GM10847 (cell line): ENCODE measurements around the gene RAB15.

ENCODE experiments used
- POLR2A ChIP-seq: IDR thresholded peaks from 2 replicates; pipeline ENCODE4 v1.6.1; 2011; ENCODE audit not compliant: insufficient read length; ENCODE audit errors: extremely low read depth

RAB15 gene

DNA sequence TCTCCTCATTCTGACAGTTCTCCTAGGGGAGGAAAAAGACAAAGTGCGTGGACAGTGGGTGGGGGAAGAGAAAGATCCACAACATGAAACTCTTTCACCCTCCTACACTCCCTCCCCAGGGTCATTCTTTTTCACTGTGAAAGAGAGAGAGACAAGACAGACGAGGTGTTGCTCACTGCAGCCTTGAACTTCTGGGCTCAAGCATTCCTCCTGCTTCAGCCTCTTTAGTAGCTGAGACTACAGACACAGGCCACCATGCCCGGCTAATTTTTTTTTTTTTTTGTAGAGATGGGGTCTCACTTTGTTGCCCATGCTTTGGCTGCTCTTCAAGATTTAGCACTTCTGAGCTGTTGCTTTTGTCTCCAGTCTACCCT lies 32.3 kb downstream of the RAB15 start:
- TF ChIP-seq POLR2A, result no peak

DNA sequence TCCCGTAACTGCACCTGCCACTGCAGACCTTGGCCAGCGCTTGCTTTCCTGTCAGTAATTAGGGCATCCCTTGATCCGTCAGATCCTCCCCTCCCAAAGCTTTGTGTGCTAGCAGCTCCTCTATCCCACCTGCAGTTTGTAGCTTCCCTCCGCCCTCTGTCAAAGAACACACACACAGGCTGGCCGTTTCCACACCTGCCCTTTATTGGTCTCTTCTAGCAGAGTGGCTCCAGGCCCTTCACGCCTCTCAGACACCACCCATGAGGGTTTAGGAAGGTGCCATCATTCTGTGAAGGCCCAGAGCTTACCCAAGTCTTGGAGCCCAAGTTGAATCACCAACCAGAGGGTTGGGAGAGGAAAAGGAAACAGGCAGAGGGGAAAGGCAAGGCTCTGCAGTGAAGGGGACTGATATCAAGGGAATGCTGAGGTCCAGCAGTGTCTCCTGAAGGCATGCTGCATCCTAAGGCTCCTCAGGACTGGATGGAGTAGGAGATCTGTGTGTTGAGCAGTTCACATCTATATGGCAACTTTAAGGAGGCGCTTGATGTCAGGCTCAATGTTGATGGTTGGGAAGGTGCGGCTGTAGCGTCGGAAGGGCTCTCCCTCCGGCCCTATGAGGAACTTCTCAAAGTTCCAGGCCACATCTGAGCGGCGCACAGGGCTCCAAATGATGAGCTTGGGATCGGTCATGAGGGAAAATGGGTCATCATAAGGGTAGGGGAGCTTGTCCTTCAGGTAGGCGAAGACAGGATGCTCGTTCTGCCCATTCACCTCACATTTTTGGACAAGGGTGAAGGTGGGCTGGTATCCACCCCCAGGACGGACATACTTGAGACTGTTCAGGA lies 32.9 kb downstream of the RAB15 start:
- no peak for TF ChIP-seq POLR2A

DNA sequence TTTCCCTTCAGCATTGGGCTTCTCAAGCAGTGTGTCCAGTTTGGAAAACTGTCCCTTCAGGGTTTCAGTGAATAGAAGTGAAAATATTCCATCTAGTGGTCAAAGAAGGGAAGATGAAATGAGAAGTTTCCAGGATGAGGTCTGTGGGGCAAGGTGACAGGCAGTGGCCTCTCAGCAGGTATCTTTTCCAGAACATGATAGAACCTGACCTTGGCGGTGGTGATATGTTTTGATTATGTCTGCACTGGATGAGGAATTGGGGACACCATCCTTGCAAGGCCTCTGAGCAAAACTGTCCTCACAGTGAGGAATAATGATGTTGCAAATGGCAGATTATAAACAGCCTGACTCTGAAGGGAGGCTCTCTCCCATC lies 34.3 kb downstream of the RAB15 start:
- no peak for TF ChIP-seq POLR2A

DNA sequence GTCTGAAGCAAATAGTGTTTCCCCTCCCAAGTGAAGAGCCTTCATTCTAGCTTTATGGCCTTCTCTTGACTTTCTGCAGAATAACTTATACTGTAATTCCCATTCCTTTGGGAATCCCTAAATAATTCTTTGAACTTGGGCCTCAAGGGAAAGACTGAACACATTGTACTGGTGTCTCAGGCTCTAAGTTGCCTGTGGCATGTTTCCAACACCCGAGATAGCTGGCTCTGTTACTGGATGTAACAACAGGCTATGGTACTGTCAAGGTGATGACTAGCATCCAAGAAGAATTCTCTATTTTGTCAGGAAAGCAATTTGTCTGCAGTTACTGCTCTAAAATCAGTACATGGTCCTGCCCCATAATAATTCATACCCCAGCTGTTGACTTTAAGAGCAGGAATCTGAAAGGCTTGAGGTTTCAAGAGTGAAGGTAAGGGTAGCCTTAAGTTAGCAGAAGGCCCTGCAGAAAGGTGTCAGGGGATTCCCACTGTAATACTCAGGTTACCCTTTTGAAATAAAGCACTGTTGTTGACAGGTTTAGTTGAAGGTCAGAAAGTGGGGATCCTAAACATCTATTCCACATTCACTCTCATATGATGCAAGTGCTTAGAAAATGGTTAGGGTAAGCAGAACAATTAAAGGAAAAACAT lies 34.8 kb downstream of the RAB15 start:
- TF ChIP-seq POLR2A, result no peak

DNA sequence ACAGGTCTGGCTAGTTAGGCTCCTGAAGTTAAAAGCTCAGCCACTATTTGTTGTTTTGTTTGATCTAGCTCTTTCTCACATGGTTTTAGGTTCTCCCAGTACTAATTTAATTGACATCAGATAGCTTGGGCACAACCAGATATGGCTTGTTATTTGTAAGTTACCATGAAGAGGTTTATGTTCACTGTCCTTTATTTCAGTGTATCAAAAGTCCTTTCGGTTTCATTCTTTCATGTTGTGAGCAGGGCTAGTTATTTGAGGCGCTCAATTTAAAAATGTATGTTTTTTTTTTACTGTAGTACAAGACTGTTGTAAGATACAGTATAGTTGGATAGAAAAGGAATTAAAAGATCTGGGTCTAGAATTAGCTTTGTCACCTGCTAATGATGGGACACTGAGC lies 36.6 kb downstream of the RAB15 start:
- no peak for TF ChIP-seq POLR2A

DNA sequence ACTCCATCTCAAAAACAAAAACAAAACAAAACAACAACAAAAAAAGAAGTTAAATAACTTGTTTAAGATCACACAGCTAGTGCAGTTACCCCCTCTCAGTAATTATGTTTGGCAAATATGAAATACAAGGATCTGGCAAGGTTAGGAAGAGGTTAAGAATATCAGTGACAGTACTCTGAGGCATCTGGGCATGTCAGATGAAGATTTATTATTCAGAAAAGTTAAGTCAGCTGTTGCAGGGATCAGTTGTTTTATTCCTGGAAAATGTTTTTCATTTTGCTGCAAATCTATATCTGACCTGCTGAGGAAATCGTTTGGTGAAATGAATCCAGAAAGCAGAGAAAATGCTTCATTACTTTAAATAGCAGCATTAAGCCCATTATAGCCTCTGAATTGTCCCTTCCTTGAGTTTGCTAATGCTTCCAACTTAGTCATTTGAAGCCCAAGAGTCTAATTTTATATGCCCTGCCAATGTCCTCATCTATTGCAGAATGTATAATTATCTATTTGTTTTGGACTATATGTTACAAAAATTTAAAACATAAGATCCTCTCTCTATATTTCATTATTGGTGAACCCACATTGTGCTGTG lies 37.7 kb downstream of the RAB15 start:
- no peak for TF ChIP-seq POLR2A

DNA sequence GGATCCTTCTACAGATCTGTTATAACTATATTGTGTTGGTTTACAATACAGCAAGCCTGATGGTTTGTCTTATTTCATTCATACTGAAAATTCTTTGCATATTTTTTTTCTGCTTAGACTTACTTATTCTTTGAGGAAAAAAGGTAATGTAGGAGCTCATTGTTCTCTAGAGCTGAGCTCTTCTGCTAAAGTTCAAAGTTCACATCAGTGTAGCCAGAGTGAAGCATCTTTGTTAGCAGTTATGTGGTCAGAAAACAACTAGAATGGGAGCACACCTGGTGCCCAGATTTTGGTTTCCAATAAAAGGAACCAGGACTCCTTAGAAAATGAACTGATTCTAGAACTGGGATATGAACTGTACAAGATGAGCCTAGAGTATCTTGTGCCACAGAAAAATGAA lies 39.9 kb downstream of the RAB15 start:
- TF ChIP-seq POLR2A, result no peak

DNA sequence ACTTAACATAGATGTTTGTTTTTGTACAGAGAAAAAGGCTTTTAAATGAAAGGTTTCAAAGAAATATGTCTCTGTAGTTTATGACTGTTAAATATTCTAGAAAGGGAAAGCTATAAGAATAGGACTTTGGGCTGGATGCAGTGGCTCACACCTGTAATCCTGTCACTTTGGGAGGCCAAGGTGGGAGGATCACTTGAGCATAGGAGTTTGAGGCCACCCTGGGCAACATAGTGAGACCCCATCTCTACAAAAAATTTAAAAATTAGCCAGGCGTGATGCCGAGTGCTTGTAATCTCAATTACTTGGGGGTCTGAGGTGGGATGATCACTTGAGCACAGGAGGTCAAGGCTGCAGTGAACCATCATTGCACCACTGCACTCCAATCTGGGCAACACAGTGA lies 41.0 kb downstream of the RAB15 start:
- TF ChIP-seq POLR2A, result no peak

DNA sequence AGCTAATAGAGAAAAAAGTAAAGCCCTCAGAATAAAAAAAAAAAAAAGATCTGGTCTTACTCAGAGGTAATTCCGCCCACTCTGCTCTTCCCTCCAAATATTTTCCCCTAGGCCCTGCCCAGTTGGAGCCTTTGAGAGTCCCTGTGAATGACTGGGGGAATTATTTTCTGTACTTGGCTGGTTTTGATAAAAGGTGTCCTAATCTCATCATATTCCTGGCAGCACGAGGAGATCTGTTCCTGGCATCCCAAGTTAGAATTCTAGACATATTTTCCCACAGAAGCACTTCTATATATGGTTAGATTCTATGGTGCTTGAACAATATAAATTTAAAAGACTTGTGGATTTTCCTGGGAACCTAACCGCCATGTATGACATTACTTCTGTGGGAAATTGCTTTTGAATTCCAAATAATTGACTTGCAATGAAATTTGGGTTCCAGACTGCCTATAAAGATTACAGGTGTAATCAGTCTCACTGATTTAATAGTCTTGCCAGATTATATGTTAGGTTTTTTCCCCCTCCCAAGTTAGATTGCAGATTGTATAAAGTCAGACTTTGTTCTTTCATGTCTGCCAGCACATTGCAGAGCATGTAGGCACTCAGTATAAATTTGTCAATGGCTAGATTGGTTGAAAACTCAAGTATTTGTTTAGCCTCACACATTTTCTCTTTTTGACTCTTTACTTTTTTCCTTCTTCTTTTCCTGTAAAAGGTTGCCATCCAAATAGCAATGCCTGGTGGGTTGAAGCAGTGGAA lies 41.9 kb downstream of the RAB15 start:
- TF ChIP-seq POLR2A, result no peak

DNA sequence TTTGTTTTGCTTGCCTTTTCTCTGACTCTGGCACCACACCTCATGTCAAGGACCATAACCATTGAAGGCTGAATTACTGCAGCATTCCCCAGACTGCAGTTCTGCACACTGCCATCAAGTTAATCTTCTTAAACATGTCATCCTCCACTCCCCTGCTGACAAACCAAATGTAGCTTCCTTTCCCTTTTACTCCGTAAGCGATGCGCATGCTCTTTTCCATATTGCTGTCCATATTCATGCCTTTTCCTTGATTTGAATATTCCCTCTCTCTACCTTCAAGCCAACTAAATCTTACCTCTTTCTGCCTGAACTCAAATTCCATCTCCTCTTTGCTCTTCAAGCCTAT lies 43.1 kb downstream of the RAB15 start:
- TF ChIP-seq POLR2A, result no peak

DNA sequence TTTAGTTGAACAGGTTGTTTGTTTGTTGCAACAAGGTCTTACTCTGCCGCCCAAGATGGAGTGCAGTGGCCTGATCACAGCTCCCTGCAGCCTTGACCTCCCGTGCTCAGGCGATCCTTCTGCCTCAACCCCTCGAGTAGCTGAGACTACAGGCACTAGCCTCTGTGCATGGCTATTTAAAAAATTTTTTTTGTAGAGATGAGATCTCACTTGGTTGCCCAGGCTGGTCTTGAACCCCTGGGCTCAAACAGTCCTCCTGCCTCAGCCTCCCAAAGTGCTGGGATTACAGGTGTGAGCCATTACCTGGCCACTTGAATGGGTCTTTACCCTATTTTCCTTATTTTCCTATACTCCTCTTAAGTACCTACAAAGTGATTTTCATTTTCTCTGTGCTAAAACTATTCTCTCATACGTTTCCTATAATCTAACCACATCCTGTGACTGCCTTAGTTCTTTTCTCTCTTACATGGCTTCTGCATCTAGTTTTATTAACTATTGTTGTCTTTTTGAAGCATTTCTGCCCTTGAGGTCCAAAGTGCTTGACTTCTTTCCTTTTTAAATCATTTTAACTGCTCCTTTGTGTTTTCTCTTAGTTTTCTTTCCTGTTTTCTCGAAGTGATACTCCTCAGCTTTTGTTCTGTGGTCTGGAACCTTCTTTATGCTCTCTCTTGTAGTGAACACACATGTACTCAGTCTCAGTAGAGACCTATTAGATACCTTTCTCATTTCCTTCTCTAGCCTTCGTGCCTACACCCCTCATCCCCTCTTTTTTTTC lies 43.7 kb downstream of the RAB15 start:
- TF ChIP-seq POLR2A, result no peak

DNA sequence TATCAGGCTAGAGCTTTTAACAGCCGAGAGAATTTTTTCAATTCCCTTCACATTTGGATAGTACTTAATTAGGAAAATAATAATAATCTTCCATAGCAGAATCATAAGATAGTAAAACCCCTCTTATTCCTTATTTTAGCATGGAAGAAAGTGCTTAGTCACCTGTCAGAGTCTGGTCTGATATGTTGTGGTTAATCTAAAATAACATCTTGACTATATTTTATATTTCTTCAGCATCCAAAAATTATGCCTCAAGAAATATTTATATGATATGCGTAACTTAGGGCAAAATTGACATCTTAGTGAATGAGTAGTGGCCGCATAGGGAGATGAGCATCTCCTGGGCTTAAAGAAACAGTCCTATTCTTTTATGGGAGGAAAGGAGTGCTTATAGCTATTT lies 45.1 kb downstream of the RAB15 start:
- TF ChIP-seq POLR2A, result no peak

DNA sequence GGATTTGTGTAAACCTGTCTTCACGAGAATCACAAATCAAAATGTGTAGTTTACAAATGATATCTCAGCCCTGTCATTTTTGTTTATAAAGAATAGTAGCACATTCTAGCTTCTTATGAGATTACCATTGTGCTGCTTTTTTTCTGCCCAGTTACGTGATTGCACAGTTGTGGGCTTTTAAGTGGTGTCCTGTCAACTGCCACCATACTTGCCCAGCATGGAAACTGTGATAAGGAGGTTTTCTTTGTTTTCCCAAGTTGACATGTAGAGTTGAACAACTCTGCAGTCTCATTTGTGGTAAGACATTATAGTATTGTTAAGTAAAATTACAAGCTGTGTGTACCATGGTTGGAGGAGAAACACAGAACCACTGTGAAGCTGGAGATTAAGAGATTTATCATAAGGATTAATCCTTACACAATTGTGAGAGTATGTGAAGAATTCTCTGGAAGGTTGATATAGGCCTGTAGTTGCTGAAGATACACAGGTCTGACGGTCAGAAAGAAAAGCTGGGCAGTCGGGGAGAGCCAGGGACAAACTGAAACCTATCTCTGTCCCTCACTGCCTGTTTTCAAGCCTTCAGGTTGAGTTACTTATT lies 45.6 kb downstream of the RAB15 start:
- TF ChIP-seq POLR2A, result no peak

DNA sequence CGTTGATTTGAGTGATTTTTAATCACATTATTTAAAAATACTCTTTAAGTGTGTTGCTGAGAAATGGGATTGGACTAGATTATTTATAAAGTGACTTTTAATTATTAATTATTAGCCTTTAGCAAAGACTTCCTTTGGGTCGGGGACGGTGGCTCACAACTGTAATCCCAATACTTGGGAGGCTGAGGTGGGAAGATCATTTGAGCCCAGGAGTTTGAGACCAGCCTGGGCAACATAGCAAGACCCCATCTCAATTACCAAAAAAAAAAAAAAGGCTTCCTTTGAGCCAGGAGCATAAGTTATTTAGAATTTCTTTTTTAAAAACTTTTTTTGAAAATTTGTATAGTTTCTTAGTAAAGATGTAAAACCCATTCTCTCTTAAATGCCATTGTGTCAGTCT lies 49.1 kb downstream of the RAB15 start:
- TF ChIP-seq POLR2A, result no peak

DNA sequence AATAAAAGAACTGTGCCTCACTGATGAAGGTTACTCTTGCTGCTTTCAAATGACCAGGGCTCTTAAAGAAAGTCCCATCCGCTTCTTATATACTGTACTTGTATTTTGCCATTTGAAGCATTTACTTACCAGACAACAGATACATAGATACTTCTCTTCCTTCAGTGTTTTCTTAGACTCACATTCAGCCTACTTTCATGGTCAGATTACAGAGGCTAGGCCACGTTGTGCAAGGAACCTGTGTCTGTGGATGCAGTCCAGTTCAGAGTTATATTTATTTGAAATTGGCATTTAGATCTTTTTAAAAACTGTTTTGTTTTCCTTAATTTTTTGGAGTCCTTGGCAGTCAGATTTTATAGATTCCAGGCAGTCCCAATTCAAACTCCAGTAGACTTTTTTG lies 51.7 kb downstream of the RAB15 start:
- no peak for TF ChIP-seq POLR2A
